HFFc6 (cell line): ENCODE results near the gene FGFR3. TPM values are rescaled to one million over a fixed set of nuclear protein-coding genes. Genes with fewer than 3 reads are reported as not detected.

ENCODE experiments used
- DNase-seq: peaks from one replicate; pipeline ENCODE4 v3.0.0-alpha.2; 2018
- H3K27ac Mint-ChIP-seq: 2 replicates; pipeline ENCODE4 v1.8.0; 2020; ENCODE audit warnings: mild to moderate bottlenecking, mixed read lengths
- H3K27me3 Mint-ChIP-seq: 2 replicates; pipeline ENCODE4 v1.8.0; 2021; ENCODE audit warnings: mild to moderate bottlenecking, moderate library complexity, mixed read lengths; ENCODE audit not compliant: insufficient read depth
- H3K36me3 Mint-ChIP-seq: 2 replicates; pipeline ENCODE4 v1.8.0; 2021; ENCODE audit warnings: low read depth, mixed read lengths
- H3K4me1 Mint-ChIP-seq: 2 replicates; pipeline ENCODE4 v1.8.0; 2020; ENCODE audit warnings: low read depth, mixed read lengths
- H3K4me3 Mint-ChIP-seq: 2 replicates; pipeline ENCODE4 v1.8.0; 2020; ENCODE audit warnings: mild to moderate bottlenecking, moderate library complexity, mixed read lengths
- H3K9me3 Mint-ChIP-seq: 2 replicates; pipeline ENCODE4 v1.8.0; 2020; ENCODE audit warnings: mild to moderate bottlenecking, mixed read lengths
- total RNA-seq, 6 experiments: library from RNA; stranded (reverse); fragmentation: NEBNext Ultra II Directional; extraction: Animal tissue kit (Norgen Biotek cat#: 25700); gene quantifications; 2 replicates in 1 of 6; 3 replicates in 5 of 6; pipeline ENCODE4 v1.2.3, GENCODE V29; 2021
- TF ChIP-seq, protein P1 (sequence below): fragments of 200-600 bp; sonication (generic); IDR thresholded peaks from 2 replicates; pipeline ENCODE4 v1.5.0; 2021; ENCODE audit warnings: antibody characterized with exemption, mild to moderate bottlenecking

The FGFR3 gene
- total RNA-seq, 6 experiments from 2014 or later: 0.59 to 1.6 (median 0.75) TPM

DNA sequence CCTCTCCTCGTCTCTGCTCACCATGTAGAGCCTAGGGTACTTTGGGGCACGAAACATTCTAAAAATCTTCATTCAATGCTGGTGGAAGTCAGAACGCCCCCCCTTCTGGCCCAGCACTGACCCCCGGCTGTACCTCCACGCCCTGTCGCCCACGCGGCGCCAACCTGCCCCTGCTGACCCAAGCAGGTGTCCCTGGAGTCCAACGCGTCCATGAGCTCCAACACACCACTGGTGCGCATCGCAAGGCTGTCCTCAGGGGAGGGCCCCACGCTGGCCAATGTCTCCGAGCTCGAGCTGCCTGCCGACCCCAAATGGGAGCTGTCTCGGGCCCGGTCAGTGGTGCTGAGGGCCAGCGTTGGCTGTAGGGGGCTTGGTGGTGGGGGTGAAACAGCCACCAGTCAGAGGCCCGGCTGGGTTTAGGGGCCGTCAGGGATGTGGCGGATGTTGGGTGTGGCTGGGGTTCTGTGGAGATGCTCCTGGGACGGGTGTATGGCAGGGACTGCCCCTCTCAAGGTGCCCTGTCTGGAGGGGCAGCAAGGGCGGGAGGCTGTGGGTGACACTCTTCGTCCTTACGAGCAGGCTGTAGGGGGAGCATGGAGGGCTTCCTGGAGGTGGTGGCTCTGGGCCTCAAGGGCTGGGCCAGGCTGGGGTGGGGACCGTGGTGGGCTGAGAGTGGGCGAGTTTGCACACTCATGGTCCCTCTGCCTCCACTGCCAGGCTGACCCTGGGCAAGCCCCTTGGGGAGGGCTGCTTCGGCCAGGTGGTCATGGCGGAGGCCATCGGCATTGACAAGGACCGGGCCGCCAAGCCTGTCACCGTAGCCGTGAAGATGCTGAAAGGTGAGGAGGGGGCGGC lies 11.8 kb downstream of the FGFR3 start:
- H3K4me3 Mint-ChIP-seq: no peak overlapping the region
- no peaks in the 10 kb centered on the region for H3K4me1 Mint-ChIP-seq
- no peak for DNase-seq
- TF ChIP-seq, protein P1, sequence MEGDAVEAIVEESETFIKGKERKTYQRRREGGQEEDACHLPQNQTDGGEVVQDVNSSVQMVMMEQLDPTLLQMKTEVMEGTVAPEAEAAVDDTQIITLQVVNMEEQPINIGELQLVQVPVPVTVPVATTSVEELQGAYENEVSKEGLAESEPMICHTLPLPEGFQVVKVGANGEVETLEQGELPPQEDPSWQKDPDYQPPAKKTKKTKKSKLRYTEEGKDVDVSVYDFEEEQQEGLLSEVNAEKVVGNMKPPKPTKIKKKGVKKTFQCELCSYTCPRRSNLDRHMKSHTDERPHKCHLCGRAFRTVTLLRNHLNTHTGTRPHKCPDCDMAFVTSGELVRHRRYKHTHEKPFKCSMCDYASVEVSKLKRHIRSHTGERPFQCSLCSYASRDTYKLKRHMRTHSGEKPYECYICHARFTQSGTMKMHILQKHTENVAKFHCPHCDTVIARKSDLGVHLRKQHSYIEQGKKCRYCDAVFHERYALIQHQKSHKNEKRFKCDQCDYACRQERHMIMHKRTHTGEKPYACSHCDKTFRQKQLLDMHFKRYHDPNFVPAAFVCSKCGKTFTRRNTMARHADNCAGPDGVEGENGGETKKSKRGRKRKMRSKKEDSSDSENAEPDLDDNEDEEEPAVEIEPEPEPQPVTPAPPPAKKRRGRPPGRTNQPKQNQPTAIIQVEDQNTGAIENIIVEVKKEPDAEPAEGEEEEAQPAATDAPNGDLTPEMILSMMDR: no peak
- no peaks in the 10 kb centered on the region for H3K36me3 Mint-ChIP-seq
- H3K27ac Mint-ChIP-seq: no peak overlapping the region
- H3K9me3 Mint-ChIP-seq: no peaks in the 10 kb centered on the region
- H3K27me3 Mint-ChIP-seq: peaks cover 3% of the 10 kb centered on the region; the same call in 1 of the 2 replicates

DNA sequence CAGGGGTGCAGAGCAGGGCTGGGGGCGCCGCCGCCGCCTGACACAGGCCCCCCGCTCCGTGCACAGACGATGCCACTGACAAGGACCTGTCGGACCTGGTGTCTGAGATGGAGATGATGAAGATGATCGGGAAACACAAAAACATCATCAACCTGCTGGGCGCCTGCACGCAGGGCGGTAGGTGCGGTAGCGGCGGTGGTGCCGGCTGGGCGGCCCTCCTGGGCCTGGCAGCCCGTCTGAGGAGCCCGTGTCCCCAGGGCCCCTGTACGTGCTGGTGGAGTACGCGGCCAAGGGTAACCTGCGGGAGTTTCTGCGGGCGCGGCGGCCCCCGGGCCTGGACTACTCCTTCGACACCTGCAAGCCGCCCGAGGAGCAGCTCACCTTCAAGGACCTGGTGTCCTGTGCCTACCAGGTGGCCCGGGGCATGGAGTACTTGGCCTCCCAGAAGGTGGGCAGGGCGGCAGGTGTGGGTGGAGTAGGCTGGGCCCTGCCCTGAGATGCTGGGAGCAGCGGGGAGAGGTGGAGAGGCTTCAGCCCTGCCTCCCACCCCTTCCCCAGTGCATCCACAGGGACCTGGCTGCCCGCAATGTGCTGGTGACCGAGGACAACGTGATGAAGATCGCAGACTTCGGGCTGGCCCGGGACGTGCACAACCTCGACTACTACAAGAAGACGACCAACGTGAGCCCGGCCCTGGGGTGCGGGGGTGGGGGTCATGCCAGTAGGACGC lies 12.6 kb downstream of the FGFR3 start:
- Mint-ChIP-seq H3K27ac (no peak overlapping the region), H3K4me1 (no peaks in the 10 kb centered on the region), H3K4me3 (no peak overlapping the region), H3K27me3 (peaks cover 3% of the 10 kb centered on the region; the same call in 1 of the 2 replicates), H3K36me3 (no peaks in the 10 kb centered on the region), H3K9me3 (no peaks in the 10 kb centered on the region)
- DNase-seq: no peak
- TF ChIP-seq, protein P1: no peak

DNA sequence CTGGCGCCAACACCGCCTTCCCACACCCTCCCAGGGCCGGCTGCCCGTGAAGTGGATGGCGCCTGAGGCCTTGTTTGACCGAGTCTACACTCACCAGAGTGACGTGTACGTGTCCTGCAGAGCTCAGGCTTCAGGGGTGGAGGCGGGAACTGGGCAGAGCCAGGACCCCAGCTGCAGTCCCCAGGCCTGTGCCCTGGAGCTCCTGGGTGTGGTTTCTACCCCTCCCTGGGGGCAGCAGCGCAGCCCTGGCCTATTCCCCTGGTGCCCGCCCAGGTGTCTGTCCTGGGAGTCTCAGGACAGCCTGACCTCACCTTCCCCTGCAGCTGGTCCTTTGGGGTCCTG lies 13.1 kb downstream of the FGFR3 start:
- no peaks in the 10 kb centered on the region for H3K36me3 Mint-ChIP-seq
- no peak overlapping the region for H3K4me3 Mint-ChIP-seq
- H3K9me3 Mint-ChIP-seq: no peaks in the 10 kb centered on the region
- H3K27me3 Mint-ChIP-seq: peaks cover 3% of the 10 kb centered on the region; the same call in 1 of the 2 replicates
- H3K4me1 Mint-ChIP-seq: no peaks in the 10 kb centered on the region
- H3K27ac Mint-ChIP-seq: no peak overlapping the region
- TF ChIP-seq, protein P1: no peak
- no peak for DNase-seq

DNA sequence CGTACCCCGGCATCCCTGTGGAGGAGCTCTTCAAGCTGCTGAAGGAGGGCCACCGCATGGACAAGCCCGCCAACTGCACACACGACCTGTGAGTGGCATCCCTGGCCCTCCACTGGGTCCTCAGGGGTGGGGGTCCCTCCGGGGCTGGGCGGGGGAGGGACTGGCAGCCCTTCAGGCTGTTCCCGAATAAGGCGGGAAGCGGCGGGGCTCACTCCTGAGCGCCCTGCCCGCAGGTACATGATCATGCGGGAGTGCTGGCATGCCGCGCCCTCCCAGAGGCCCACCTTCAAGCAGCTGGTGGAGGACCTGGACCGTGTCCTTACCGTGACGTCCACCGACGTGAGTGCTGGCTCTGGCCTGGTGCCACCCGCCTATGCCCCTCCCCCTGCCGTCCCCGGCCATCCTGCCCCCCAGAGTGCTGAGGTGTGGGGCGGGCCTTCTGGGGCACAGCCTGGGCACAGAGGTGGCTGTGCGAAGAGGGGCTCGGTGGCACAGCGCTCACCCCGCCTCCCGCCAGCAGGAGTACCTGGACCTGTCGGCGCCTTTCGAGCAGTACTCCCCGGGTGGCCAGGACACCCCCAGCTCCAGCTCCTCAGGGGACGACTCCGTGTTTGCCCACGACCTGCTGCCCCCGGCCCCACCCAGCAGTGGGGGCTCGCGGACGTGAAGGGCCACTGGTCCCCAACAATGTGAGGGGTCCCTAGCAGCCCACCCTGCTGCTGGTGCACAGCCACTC lies 13.7 kb downstream of the FGFR3 start:
- Mint-ChIP-seq H3K4me1 (no peaks in the 10 kb centered on the region), H3K27ac (no peak overlapping the region), H3K4me3 (no peak overlapping the region), H3K27me3 (peaks cover 3% of the 10 kb centered on the region; the same call in 1 of the 2 replicates), H3K36me3 (no peaks in the 10 kb centered on the region), H3K9me3 (no peaks in the 10 kb centered on the region)
- TF ChIP-seq, protein P1: no peak
- no peak for DNase-seq

DNA sequence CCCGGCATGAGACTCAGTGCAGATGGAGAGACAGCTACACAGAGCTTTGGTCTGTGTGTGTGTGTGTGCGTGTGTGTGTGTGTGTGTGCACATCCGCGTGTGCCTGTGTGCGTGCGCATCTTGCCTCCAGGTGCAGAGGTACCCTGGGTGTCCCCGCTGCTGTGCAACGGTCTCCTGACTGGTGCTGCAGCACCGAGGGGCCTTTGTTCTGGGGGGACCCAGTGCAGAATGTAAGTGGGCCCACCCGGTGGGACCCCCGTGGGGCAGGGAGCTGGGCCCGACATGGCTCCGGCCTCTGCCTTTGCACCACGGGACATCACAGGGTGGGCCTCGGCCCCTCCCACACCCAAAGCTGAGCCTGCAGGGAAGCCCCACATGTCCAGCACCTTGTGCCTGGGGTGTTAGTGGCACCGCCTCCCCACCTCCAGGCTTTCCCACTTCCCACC lies 14.3 kb downstream of the FGFR3 start:
- Mint-ChIP-seq H3K36me3 (no peaks in the 10 kb centered on the region), H3K9me3 (no peaks in the 10 kb centered on the region), H3K27me3 (peaks cover 3% of the 10 kb centered on the region; the same call in 1 of the 2 replicates), H3K27ac (no peak overlapping the region), H3K4me1 (no peaks in the 10 kb centered on the region), H3K4me3 (no peak overlapping the region)
- no peak for DNase-seq
- TF ChIP-seq, protein P1: no peak
